ENCODE data around the gene ELMO1. TPM values are rescaled to one million over a fixed set of nuclear protein-coding genes. Genes with fewer than 3 reads are reported as not detected.

Gene ELMO1
- total RNA-seq, 1 donor = 215 TPM

DNA sequence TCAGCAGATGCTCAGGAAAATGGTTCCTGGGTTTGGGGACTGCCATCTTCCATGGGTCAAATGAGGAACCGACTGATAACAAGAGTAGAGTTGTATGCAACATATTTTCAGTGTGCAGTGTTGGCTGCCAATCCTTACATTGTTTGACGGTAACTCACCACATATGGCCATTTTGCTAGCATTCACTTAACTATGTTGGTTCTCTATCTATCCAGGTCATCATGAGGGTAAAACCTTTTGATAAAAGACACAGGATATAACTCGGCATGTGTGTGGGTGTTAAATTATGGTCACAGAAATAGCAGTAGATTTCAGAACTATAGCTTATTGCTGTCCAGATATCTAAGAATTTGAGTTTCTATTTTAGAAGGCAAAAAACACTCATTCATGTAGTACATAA lies 583.6 kb downstream of the ELMO1 start:
- Histone ChIP-seq H3K9me3 (ENCODE audit: low read depth, low read length) (no peaks in the 10 kb centered on the region), H3K27me3 (ENCODE audit: insufficient read depth, low read length) (no peaks in the 10 kb centered on the region), H3K4me3 (ENCODE audit: low read length) (no peak overlapping the region), H3K4me1 (ENCODE audit: insufficient read depth, low read length) (peaks cover 7% of the 10 kb centered on the region)

DNA sequence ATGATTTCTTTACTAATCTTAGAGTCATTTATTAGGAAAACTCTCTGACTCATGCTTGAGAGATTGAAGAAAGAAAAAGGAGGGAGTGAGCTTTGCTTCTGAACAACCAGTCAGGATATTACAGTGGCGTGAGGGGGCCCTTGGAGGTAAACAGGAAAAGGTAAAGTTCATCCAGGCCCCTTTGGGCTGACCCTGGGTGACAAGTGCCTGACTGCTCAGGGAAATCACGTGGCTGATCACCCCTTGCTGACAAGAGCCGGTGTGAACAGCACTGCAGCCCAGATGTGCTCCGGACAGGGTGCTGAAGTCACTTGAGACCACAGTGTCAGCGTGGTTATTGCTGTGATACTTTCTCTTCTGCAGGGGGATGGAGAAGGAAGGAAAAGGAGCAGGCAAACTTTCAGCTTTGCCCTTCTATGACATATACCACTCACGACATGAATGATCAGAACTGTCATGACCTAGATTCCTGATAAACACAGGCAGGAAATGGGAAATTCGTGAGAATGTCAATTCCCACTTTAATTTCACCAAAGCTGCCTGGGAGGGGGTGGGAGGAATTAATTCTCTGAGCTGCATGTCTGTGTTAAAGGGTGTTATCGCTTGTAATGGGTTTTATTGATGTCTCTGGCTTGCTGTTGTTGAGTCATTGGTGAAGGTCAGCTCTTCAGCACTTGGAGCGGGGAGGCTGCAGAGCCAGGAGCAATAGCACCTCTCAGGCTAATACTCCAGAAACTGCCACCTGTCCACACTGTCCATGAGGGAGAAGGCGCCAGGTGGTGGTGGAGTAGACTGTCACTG lies 584.6 kb downstream of the ELMO1 start:
- H3K4me1 ChIP-seq (ENCODE audit: insufficient read depth, low read length) = peaks cover 7% of the 10 kb centered on the region

DNA sequence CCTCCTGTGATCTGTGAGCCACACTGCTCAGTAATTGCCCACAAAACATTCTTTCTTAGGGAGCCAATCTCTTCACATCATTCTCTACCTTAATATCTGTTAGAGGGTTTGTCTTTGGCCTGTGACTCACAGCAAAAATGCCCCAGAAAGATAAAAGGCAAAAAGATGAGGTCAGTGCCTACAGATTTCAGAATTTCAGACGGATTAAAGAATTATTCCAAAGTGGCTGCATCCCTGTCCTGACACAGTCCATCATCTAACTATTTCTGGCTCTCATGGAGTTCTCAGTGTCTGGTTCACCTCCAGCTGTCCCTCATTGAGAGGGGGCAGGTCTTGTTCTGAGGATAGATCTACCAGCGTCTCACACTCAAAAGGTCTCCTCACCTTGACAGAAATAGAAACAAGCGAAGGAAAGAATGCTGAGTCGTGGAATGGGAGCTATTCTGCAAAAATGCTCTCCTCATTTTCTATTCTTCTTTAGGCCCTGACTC lies 585.8 kb downstream of the ELMO1 start:
- H3K4me3 ChIP-seq (ENCODE audit: low read length) = no peak overlapping the region
- no peaks in the 10 kb centered on the region for H3K9me3 ChIP-seq (ENCODE audit: low read depth, low read length)
- peaks cover 7% of the 10 kb centered on the region for H3K4me1 ChIP-seq (ENCODE audit: insufficient read depth, low read length)
- H3K27me3 ChIP-seq (ENCODE audit: insufficient read depth, low read length) = no peaks in the 10 kb centered on the region

More for the DNA sequence above, 584.6 kb downstream of the ELMO1 start:
- H3K9me3 ChIP-seq (ENCODE audit: low read depth, low read length) = no peaks in the 10 kb centered on the region
- no peak overlapping the region for H3K4me3 ChIP-seq (ENCODE audit: low read length)
- no peaks in the 10 kb centered on the region for H3K27me3 ChIP-seq (ENCODE audit: insufficient read depth, low read length)

- no peaks in the 10 kb centered on the region for H3K27me3 ChIP-seq (ENCODE audit: insufficient read depth, low read length)
- H3K4me3 ChIP-seq (ENCODE audit: low read length) = no peak overlapping the region
- peaks cover 7% of the 10 kb centered on the region for H3K4me1 ChIP-seq (ENCODE audit: insufficient read depth, low read length)
- no peaks in the 10 kb centered on the region for H3K9me3 ChIP-seq (ENCODE audit: low read depth, low read length)
These were observed 587.0 kb downstream of the ELMO1 start for GRCh38 chr7:36861656-36862055.

- Histone ChIP-seq H3K27me3 (ENCODE audit: insufficient read depth, low read length) (no peaks in the 10 kb centered on the region), H3K9me3 (ENCODE audit: low read depth, low read length) (no peaks in the 10 kb centered on the region), H3K4me3 (ENCODE audit: low read length) (no peak overlapping the region), H3K4me1 (ENCODE audit: insufficient read depth, low read length) (peaks cover 5% of the 10 kb centered on the region)
These were observed 588.0 kb downstream of the ELMO1 start for GRCh38 chr7:36860681-36861080.

GRCh38 chr7:36855330-36855729 lies 593.3 kb downstream of the ELMO1 start:
- Histone ChIP-seq H3K4me1 (ENCODE audit: insufficient read depth, low read length) (no peaks in the 10 kb centered on the region), H3K27me3 (ENCODE audit: insufficient read depth, low read length) (no peaks in the 10 kb centered on the region), H3K4me3 (ENCODE audit: low read length) (no peak overlapping the region), H3K9me3 (ENCODE audit: low read depth, low read length) (no peaks in the 10 kb centered on the region)

GRCh38 chr7:36854652-36855051 lies 594.0 kb downstream of the ELMO1 start:
- H3K9me3 ChIP-seq (ENCODE audit: low read depth, low read length) = no peaks in the 10 kb centered on the region
- H3K4me3 ChIP-seq (ENCODE audit: low read length) = no peak overlapping the region
- H3K4me1 ChIP-seq (ENCODE audit: insufficient read depth, low read length) = no peaks in the 10 kb centered on the region

DNA sequence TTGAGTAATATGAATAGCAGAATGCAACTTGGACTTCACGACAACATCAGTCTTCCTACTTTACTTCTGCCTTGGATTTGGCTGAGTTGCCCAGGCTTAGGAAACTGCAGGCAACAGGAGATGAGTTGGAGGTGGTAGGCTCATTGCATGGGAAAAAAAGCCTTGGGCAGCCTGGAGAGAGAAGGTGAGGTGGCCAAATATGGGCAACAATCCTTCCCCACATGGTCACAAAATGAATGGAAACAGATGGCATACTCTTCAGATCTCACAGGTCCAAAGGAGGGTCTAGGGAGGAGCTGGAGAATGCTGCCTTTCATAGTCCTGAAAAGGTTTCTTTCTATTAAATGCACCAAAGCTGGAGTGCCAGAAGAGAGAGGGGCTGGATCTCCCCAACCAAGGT lies 595.7 kb downstream of the ELMO1 start:
- Histone ChIP-seq H3K9me3 (ENCODE audit: low read depth, low read length) (peaks cover 7% of the 10 kb centered on the region), H3K4me1 (ENCODE audit: insufficient read depth, low read length) (no peaks in the 10 kb centered on the region), H3K27me3 (ENCODE audit: insufficient read depth, low read length) (no peaks in the 10 kb centered on the region), H3K4me3 (ENCODE audit: low read length) (no peak overlapping the region)

More at GRCh38 chr7:36854652-36855051, 594.0 kb downstream of the ELMO1 start:
- no peaks in the 10 kb centered on the region for H3K27me3 ChIP-seq (ENCODE audit: insufficient read depth, low read length)

GRCh38 chr7:36852017-36852416 lies 596.6 kb downstream of the ELMO1 start:
- H3K4me3 ChIP-seq (ENCODE audit: low read length) = no peak overlapping the region
- no peaks in the 10 kb centered on the region for H3K4me1 ChIP-seq (ENCODE audit: insufficient read depth, low read length)
- no peaks in the 10 kb centered on the region for H3K27me3 ChIP-seq (ENCODE audit: insufficient read depth, low read length)
- H3K9me3 ChIP-seq (ENCODE audit: low read depth, low read length) = peaks cover 9% of the 10 kb centered on the region

DNA sequence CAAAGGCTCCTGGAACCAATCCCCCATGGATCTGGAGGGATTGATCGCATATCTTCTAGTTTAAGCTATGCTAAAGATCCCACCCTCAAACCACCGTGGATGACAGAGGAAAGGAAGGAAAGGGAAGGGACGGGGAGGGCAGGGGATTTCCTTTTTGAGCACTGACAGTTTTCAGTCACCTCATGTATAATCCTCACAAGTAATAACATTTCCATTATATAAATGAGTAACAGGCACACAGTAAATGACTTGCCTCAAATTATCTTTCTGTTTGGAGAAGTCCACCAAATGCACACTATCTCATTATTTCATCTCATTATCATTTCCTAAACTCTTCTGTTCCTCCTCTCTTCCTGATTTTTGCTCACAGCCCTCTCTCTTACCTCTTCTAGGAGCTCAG lies 597.3 kb downstream of the ELMO1 start:
- Histone ChIP-seq H3K4me1 (ENCODE audit: insufficient read depth, low read length) (no peaks in the 10 kb centered on the region), H3K27me3 (ENCODE audit: insufficient read depth, low read length) (no peaks in the 10 kb centered on the region), H3K9me3 (ENCODE audit: low read depth, low read length) (peaks cover 9% of the 10 kb centered on the region), H3K4me3 (ENCODE audit: low read length) (no peak overlapping the region)

DNA sequence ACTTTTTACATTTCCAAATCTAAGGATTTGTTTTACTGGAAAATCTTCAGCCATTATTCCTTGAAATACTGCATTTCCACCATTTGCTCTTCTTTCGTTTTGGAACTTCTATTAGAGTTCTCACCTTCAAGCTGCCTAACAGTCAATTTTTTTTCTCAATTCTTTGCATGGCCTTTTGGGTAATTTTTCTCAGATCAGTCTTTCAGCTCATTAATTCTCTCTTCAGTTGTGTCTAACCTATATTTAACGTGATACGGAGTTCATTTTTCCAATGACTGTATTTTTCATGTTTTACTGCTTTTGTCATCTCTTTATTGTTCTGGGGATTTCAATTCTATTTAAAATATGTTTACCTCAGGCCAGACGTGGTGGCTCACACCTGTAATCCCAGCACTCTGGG lies 600.7 kb downstream of the ELMO1 start:
- Histone ChIP-seq H3K4me3 (ENCODE audit: low read length) (no peak overlapping the region), H3K9me3 (ENCODE audit: low read depth, low read length) (peaks cover 9% of the 10 kb centered on the region), H3K4me1 (ENCODE audit: insufficient read depth, low read length) (no peaks in the 10 kb centered on the region), H3K27me3 (ENCODE audit: insufficient read depth, low read length) (no peaks in the 10 kb centered on the region)

GRCh38 chr7:36844374-36844773 lies 604.3 kb downstream of the ELMO1 start:
- H3K4me1 ChIP-seq (ENCODE audit: insufficient read depth, low read length) = no peaks in the 10 kb centered on the region
- H3K9me3 ChIP-seq (ENCODE audit: low read depth, low read length) = peaks cover 9% of the 10 kb centered on the region
- no peak overlapping the region for H3K4me3 ChIP-seq (ENCODE audit: low read length)
- H3K27me3 ChIP-seq (ENCODE audit: insufficient read depth, low read length) = no peaks in the 10 kb centered on the region

DNA sequence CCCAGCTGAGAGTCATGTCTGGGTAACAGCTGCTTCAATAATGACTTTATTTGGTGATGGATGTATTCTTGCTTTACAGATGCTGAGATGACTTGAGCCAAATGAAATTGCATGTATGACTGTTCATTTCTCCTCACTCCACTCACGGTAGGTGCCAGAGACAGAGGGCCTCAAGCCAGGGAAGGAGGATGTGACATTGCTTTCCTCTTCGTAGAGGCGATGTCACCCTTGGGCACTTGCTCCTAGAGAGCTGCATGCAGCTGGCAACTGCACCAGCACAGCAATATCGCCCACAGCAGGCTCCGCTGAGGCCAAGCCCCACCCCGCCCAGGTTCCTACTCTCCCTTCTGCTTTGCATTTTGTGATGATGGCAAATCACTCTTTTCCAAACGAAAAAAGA lies 607.8 kb downstream of the ELMO1 start:
- Histone ChIP-seq H3K27me3 (ENCODE audit: insufficient read depth, low read length) (no peaks in the 10 kb centered on the region), H3K4me3 (ENCODE audit: low read length) (no peak overlapping the region)

DNA sequence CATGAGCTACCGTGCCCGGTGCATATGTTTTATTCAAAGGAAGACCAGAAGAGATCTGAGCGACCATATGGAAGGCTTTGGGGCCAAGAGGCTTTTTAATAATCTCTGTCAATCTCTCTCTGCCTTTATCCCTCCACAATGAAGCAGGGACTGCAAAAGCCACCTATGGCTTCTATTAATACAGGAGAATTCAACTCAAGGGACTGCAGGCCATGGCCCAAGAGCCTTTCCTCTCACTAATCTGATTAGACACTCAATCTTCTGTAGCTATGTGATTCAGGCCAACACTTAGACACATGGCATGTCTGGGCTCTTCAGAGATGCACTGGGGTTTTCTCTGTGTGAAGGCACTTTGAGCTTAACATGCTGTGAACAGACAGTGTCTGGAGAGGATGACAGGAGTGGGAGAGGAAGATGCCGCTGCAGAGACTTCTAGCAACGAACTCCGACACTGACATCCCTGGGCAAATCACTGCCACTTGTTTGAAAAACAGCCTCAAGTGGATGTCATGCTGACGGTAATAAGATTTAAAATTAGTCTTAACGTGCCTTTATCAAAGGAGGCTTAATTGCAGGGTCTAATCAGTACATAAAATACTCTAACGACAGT lies 609.9 kb downstream of the ELMO1 start:
- Histone ChIP-seq H3K4me3 (ENCODE audit: low read length) (no peak overlapping the region), H3K4me1 (ENCODE audit: insufficient read depth, low read length) (no peaks in the 10 kb centered on the region), H3K27me3 (ENCODE audit: insufficient read depth, low read length) (no peaks in the 10 kb centered on the region), H3K9me3 (ENCODE audit: low read depth, low read length) (no peaks in the 10 kb centered on the region)

More for the DNA sequence above, 607.8 kb downstream of the ELMO1 start:
- no peaks in the 10 kb centered on the region for H3K4me1 ChIP-seq (ENCODE audit: insufficient read depth, low read length)
- H3K9me3 ChIP-seq (ENCODE audit: low read depth, low read length) = no peaks in the 10 kb centered on the region

- Histone ChIP-seq H3K27me3 (ENCODE audit: insufficient read depth, low read length) (no peaks in the 10 kb centered on the region), H3K4me3 (ENCODE audit: low read length) (no peak overlapping the region), H3K9me3 (ENCODE audit: low read depth, low read length) (no peaks in the 10 kb centered on the region), H3K4me1 (ENCODE audit: insufficient read depth, low read length) (no peaks in the 10 kb centered on the region)
These were observed 617.6 kb downstream of the ELMO1 start for GRCh38 chr7:36831049-36831448.
